GM19023 (cell line): ENCODE measurements around the gene FAF1.
A peak's percentile ranks its signal among the peaks of the same experiment; 100 is the strongest.
"Not testable (repeated sequence)": the region's sequence is repeated elsewhere in the genome, so short reads cannot be mapped to it uniquely, and the experiment has no call there.

Source experiments
- ATAC-seq: cut with Tn5 transposase; IDR thresholded peaks from one replicate; pipeline ENCODE4 v1.9.1; 2021; ENCODE audit warnings: mild to moderate bottlenecking, moderate library complexity; ENCODE audit not compliant: unreplicated experiment

The FAF1 gene

GRCh38 chr1:50967416-50968157, 7.5 kb upstream of the FAF1 start:
- no peak for ATAC-seq

DNA sequence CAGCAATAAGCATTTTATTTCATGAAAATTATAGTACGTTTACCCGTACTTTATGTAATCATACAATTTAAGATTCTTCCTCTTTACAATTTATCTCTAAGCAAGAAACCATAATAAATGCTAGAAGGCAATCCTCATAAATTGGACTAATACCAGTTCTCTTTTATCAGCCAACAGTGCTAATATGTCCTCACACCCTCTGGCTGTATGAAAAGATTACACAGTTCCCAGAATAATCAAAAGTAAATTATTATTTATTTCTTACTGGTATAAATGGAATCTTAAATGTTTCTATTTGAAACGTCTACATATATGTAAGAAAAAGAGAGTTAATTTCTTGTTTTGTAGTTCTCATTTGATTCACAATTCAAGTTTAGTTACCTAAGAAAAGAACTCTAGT, 6.9 kb upstream of the FAF1 start:
- ATAC-seq, result no peak

DNA sequence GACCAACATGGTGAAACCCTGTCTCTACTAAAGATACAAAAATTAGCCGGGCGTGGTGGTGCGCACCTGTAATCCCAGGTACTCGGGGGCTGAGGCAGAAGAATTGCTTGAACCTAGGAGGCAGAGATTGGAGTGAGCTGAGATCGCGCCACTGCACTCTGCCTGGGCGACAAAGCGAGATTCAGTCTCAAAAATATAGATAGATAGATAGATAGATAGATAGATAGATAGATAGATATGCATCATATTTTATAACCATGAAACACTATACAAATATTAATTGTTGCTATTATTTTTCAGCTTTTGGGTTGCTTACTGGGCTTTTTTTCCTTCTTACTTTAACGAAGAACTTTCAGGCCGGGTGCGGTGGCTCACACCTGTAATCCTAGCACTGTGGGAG, 4.8 kb upstream of the FAF1 start:
- no peak for ATAC-seq

DNA sequence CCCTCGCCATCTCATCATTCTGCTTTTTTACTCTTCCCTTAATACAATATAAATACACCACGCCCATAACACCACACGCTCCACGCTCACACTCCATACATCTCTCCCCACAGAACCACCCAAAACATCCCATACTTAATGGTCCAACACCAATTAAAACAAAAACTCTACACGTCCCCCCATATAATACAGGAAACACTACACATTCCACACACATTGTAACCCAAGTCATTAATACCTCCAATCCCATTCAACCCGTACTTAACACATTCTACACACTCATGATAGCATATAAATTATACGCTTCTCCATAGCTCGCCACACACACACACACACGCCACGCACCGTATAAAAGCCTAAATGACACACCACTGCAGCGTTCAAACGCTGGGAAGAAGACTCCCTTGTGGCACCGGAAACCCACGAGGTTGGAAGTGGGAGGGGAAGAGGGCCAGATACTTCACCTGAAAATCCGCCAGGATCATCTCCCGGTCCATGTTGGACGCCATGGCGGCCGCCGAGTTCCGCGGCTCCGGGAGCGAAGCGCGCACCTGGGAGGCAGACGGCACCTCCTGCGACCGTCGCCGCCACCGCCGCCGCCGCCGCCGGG, 659 bp downstream of the FAF1 start:
- peak; percentile 26 for ATAC-seq

- ATAC-seq, result no peak
Measured at GRCh38 chr1:50955116-50955515, 5.0 kb downstream of the FAF1 start.

- not testable (repeated sequence) for ATAC-seq
Measured at GRCh38 chr1:50952566-50952965, 7.5 kb downstream of the FAF1 start.

GRCh38 chr1:50950396-50950795, 9.7 kb downstream of the FAF1 start:
- no peak for ATAC-seq

DNA sequence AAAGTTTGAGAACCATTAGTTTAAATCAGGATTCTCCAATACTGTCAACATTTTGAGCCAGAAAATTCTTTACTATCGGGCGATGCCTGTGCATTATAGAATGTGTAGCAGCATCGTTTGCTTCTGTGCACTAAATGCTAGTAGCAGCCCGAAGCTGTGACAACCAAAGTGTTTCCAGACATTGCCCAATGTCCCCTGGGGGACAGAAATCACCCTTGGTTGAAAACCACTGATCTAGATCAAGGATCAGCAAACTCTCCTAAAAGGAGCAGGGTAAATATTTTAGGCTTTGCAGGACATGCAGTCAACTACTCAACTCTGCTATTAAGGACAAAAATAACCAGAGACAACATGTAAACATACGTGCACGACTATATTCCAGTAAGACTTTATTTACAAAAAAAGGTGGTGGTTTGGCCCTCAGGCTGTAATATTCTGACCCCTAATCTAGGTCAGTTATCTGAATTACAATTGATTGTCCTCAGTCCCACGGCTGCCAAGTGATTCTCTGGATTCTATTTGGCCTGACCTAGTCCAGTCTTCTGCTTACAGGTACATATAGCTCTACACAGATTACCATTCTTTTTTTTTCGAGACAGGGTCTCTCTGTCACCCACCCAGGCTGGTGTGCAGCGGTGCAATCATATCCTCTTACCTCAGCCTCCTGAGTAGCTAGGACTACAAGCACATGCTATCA, 10.6 kb downstream of the FAF1 start:
- ATAC-seq, result no peak

DNA sequence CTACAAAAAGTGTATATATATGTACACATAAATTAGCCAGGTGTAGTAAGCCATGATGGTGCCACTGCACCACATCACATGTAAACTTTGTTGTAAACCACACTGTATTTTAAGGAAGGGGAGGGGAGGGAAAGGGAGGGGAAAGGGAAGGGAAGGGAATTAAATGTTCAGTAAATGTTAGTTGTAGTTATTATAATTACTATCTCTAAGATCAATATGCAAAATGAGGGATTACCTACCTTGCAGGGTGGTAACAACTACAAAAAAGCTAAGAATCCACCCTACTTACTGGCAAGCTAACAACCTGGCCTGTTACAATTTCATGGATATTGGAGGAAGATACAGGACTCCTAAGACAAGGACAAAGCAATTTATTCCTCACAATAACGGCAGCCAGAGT, 17.7 kb downstream of the FAF1 start:
- no peak for ATAC-seq

- ATAC-seq, result no peak
Measured at GRCh38 chr1:50940291-50940690, 19.8 kb downstream of the FAF1 start.

DNA sequence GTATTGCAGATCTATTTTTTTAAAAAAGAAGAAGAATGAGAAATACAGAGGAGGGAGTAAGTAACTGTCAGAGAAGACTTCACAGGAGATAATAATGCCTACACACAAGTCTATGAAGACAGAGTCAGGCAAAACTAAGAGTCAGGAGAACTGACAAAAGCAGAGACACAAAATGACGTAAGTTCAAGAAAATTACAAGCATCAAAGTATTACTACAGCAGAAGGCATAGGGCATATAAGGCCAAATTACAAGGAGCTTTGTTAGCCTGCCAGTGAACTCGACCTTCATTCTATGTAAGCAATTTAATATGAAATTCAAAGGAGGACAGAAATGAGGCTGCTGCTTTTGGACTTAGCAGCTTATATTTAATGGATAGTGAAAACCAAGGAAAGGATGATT, 23.7 kb downstream of the FAF1 start:
- no peak for ATAC-seq

GRCh38 chr1:50935276-50935675, 24.8 kb downstream of the FAF1 start:
- not testable (repeated sequence) for ATAC-seq

DNA sequence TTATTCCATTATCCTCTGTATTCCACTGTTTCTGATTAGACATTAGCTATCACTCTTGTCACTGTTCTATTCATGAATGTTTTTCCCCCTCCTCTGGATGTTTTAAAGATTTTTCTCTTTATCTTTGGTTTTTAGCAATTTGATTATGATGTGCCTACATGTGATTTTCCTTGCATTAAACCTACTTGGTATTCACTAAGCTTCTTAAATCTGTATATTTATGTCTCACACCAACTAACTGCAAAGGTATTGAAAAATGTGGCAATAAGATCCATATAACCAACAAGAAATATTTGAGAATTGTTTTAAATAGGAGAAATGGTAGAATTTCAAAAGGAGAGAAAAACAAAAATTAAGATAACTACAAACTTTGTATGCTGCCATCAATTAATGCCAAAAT, 25.2 kb downstream of the FAF1 start:
- ATAC-seq, result no peak

DNA sequence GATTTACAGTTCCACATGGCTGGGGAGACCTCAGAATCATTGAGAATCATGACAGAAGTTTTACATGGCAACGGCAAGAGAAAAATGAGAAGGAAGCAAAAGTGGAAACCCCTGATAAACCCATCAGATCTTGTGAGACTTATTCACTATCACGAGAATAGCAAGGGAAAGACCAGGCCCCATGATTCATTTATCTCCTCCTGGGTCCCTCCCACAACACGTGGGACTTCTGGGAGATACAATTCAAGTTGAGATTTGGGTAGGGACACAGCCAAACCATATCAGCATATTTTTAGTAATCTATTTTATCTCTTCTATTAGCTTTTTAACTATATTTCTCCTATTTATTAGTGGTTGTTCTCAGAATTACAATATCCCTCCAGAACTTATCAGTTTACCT, 26.3 kb downstream of the FAF1 start:
- ATAC-seq, result not testable (repeated sequence)

GRCh38 chr1:50932043-50932442, 28.0 kb downstream of the FAF1 start:
- ATAC-seq, result not testable (repeated sequence)

DNA sequence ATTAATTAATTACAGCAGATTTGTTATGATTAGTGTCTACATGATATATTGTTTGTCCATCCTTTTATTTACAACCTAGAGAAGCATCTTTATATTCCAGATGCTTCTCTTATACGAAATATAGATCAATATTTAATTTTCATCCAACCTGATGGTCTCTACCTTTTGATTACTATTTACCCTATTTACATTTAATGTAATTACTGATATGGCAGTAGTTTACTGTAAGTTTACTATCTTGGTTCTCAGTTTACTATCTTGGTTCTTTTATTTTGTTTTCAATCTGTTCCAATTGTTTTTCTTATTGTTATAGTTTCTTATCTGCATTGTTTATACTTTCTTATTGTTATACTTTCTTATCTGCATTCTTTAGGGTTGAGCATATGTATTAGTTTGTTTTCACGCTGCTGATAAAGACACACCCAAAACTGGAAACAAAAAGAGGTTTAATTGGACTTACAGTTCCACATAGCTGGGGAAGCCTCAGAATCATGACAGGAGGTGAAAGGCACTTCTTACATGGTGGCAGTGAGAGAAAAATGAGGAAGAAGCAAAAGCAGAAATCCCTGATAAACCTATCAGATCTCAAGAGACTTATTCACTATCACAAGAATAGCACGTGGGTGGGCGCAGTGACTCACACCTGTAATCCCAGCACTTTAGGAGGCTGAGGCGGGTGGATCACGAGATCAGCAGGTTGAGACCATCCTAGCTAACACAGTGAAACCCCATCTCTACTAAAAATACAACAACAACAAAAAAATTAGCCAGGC, 28.9 kb downstream of the FAF1 start:
- ATAC-seq, result no peak

- no peak for ATAC-seq
Measured at GRCh38 chr1:50930193-50930592, 29.9 kb downstream of the FAF1 start.

GRCh38 chr1:50929376-50929958, 30.6 kb downstream of the FAF1 start:
- ATAC-seq, result no peak

DNA sequence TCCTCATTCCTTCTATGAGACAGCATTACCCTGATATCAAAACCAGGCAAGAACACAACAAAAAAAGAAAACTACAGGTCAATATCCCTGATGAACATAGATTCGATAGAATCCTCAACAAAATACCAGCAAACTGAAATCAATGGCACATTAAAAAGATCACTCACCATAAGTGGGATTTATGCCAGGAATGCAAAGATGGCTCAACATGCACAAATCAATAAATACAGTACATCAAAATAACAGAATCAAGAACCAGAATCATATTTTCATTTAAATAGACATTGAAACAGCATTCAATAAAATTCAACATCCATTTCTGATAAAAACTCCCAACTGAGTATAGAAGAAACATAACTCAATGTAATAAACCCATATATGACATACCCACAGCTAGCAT, 36.5 kb downstream of the FAF1 start:
- no peak for ATAC-seq

GRCh38 chr1:50921029-50921428, 39.0 kb downstream of the FAF1 start:
- no peak for ATAC-seq

GRCh38 chr1:50920409-50920808, 39.7 kb downstream of the FAF1 start:
- ATAC-seq, result no peak
